Measurements from ENCODE around the gene GCH1.

The GCH1 gene

GRCh38 chr14:54866588-54866987, 36.0 kb downstream of the GCH1 start:
- DNase-seq (ENCODE audit: low spot score): no peak

- DNase-seq (ENCODE audit: low spot score): no peak
Observed at GRCh38 chr14:54864526-54864925, 38.1 kb downstream of the GCH1 start.

DNA sequence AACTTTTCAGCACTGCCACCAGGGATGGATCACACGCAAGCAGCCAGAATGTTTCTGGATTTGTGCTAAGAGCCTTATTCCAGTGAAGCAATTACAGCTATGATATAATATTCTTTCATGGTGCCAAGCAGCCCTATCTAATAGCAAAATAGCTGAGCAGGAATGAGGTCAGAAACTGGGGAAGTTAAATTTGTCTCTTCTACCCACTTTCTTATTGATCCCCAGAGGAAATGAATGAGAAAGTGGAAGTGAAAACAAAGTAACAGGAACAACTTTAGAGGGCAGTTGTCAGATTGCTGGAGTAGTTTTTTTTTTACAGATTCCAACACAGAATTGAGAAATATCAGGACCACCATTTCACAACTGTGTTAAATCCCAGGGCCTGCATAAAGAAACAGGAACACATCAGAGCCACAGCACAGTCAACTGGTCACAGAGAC, 44.8 kb downstream of the GCH1 start:
- DNase-seq (ENCODE audit: low spot score): no peak

DNA sequence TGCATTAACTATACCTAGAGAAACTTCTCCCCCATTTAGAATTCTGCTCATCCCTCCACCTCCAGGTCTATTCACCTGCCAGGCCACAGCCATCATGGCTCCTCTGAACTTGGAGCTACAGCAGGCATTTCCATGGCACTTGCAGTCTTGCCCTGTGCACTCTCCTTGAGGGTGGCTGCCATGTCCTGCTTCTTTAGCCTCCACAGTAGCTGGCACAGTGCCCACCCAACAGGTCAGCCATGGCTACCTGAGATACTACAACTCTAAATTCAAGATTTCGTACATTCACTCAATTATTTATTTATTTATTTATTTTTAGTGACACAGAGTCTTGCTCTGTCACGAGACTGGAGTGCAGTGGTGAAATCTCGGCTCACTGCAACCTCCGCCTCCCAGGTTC, 46.5 kb downstream of the GCH1 start:
- no peak for DNase-seq (ENCODE audit: low spot score)

GRCh38 chr14:54854181-54854580, 48.4 kb downstream of the GCH1 start:
- no peak for DNase-seq (ENCODE audit: low spot score)

GRCh38 chr14:54853339-54853738, 49.3 kb downstream of the GCH1 start:
- DNase-seq (ENCODE audit: low spot score): no peak

DNA sequence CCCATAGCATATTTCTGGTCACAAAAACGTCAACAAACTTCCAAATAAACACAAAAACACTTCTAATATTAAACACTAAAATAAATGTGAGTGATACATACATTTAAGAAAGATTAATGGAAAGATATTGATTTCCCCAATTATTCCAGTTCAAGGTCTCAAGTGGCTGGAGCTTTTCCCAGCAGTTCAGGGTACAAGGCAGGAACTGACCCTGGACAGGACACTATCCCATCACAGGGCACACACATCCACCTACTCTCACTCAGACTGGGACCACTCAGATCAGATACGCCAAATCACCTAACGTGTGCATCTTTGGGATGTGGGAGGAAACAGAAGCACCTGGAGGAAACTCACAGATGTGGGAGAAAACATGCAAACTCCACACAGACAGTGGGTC, 50.4 kb downstream of the GCH1 start:
- DNase-seq (ENCODE audit: low spot score): no peak

GRCh38 chr14:54848910-54849309, 53.7 kb downstream of the GCH1 start:
- no peak for DNase-seq (ENCODE audit: low spot score)

GRCh38 chr14:54845641-54846040, 57.0 kb downstream of the GCH1 start:
- no peak for DNase-seq (ENCODE audit: low spot score)

GRCh38 chr14:54844479-54844878, 58.1 kb downstream of the GCH1 start:
- no peak for DNase-seq (ENCODE audit: low spot score)

DNA sequence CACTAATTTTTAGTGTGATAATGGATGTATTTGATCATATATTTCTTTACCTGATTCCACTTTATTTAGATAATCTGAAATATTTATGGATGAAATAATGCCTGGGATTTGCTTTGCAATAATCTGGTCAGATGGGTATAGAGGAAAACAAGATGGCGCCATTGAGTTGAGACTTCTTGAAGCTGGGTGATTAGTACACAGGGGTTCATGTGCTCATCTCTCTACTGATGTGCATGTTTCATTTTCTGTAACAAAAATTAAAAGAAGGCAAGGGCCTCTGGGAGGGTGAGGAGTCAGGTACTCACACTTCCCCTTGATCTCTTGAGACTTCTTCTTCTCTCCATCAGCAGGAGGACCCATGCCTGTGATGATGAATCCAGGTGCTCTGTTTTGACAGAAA, 61.8 kb downstream of the GCH1 start:
- no peak for DNase-seq (ENCODE audit: low spot score)

- DNase-seq (ENCODE audit: low spot score): no peak
Observed at GRCh38 chr14:54840336-54840735, 62.3 kb downstream of the GCH1 start.

- DNase-seq (ENCODE audit: low spot score): no peak
Observed at GRCh38 chr14:54839701-54840119, 62.9 kb downstream of the GCH1 start.

- no peak for DNase-seq (ENCODE audit: low spot score)
Observed at GRCh38 chr14:54838931-54839512, 63.6 kb downstream of the GCH1 start.

DNA sequence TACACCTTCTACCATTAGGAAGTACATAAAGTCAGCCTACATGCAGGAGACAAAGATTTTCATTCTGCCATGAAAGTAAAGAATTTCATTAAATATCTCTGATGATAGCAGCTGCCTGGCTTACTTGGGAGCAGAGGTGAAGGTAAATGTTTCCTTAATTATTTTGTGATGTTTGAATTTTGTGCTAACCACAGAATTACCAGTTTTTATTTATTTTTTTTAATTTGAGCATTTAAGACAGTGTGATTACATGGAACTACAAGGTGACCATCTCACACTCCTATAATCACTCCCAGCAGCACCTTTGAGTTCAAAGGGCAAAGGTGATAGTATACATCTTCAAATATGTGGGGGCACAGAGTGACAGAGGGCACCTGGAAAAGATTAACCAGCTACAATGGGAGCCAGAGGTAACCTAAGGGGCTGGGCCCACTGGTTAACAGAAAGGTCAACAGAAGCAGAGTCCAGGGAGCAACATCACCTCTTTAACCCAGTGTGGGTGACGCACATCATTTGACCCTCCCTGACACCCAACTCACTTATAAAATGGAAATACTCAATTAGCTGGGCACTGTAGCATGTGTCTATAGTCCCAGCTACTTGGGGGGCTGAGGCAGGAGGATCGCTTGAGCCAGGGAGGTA, 65.0 kb downstream of the GCH1 start:
- no peak for DNase-seq (ENCODE audit: low spot score)

DNA sequence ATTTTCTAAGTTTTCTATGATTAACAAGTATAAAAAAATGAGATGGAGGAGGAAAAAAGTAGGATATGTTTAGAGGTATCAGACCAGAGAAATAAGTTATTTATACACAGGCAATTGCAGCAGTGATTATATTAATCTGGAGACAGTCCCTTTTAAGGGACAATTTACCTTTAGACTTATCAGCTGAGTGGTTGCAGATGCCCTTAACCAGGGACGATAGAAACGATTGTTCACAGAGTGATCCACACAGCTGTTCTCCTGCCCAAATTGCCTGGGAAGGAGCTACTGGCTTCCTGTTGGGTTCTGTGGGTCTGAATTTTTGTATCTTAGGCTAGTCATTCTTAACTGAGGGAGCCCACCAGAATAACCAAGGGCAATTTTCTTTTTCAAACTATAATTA, 66.4 kb downstream of the GCH1 start:
- no peak for DNase-seq (ENCODE audit: low spot score)

GRCh38 chr14:54834727-54835126, 67.9 kb downstream of the GCH1 start:
- no peak for DNase-seq (ENCODE audit: low spot score)

GRCh38 chr14:54834081-54834480, 68.5 kb downstream of the GCH1 start:
- DNase-seq (ENCODE audit: low spot score): no peak

DNA sequence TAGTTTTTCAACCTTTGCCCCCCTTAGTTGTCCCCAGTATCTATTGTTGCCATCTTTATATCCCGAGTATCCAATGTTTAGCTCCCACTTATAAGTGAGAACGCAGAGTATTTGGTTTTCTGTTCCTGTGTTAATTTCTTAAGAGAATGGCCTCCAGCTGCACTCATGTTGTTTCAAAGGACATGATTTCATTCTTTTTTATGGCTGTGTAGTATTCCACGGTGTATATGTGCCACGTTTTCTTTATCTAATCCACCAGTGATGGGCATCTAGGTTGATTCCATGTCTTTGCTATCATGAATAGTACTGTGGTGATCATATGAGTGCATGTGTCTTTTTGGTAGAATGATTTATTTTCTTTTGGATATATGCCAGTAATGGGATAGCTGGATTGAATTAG, 72.0 kb downstream of the GCH1 start:
- no peak for DNase-seq (ENCODE audit: low spot score)

DNA sequence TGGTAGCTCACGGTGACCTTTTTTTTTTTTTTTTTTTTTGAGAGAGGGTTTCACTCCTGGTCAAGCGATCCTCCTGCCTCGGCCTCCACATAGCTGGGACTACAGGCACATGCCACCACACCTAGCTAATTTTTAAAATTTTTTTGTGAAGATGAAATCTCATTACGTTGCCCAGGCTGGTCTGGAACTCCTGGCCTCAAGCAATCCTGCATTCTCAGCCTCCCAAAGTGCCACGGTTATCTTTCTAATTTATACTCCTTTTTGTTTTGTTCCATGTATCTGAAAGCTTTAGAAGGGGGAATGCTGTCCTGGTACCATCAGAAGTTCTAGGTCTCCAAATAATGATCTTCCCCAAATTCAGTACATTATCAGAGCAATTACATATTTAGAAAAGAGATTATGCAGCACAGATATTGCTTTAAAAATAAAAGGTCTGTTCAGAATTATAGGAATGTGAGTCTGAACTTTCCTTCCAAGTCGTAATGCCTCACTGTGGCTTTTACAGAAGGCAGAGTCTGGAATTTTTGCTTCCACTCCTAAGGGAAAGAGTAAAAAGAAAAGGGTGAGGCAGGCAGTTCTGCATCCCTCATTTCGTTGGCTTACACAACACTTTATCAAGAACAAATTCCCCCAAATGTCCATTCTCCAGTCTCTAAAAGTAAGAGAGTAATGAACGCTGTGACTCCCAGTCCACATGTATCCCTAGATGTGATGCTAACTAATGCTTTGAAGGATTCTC, 73.0 kb downstream of the GCH1 start:
- no peak for DNase-seq (ENCODE audit: low spot score)

GRCh38 chr14:54828037-54828436, 74.6 kb downstream of the GCH1 start:
- DNase-seq (ENCODE audit: low spot score): no peak

GRCh38 chr14:54823757-54824549, 78.7 kb downstream of the GCH1 start:
- DNase-seq (ENCODE audit: low spot score): no peak

GRCh38 chr14:54822685-54823084, 79.9 kb downstream of the GCH1 start:
- DNase-seq (ENCODE audit: low spot score): no peak

All from COLO829 (cell line).